ENCODE data around the gene KCNK3.

DNA sequence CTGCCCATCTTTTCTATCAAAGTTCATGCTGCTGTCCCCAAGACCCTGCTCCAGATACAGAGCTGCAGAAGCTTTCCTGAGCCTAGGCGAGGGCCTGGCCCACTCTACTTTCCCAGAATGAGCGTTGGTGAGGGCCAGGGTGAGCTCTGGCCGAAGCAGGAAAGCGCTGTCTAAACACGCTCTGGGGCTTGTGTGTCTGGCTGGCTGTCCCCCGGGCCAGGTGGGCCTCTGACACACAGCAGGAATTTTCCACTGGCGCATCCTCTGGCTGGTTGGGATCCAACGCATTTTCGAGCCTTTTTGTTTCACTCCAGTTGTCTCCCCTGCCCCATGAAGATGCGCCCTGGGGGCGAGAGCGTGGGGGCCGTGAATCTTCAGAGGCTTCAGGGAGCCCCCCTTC is 17.8 kb upstream of the KCNK3 start:
- TF ChIP-seq GATA2 (IDR thresholded peaks at IDR 0.05; ENCODE audit: low read depth, low read length) (no peak), GATA3 (IDR thresholded peaks at IDR 0.05; ENCODE audit: low read depth, low read length) (no peak)

Data from SH-SY5Y (cell line).